ENCODE results near the gene PAPSS2.
A peak's percentile ranks its signal among the peaks of the same experiment; 100 is the strongest.
"Not testable (repeated sequence)": the region's sequence is repeated elsewhere in the genome, so short reads cannot be mapped to it uniquely, and the experiment has no call there.

The PAPSS2 gene

DNA sequence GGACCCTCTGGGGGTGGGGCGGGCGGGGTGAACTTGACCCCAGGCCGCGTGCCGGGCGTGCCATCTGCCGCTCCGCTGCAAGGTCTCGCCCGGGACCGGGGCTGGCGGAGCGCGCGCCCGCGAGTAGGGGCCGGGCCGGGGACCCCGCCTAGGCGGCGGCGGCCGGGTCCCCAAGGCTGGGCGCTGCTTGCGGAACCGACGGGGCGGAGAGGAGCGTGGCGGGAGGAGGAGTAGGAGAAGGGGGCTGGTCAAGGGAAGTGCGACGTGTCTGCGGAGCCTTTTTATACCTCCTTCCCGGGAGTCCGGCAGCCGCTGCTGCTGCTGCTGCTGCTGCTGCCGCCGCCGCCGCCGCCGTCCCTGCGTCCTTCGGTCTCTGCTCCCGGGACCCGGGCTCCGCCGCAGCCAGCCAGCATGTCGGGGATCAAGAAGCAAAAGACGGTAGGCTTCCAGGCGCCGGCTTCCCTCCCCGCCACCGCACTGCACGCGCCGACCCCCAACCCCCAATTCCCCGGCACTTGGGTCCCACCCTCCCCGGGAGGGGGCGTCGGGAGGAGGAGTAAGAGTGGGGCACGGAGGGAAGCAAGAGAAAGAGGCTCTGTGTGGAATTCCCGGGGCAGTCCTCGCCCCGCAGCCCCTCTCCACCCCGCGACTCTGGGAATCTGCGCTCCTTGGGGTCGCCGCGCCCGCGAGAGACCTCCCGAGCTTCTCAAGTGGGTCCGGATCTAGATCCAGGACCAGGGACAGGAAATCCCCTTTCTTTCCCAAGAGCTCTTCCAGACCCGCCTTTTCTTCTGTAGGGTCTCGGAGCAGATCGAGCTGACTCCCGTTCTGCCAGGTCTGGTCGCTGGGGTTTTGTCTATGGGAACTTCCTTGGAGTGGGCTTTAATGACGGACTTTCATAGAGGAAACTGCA, at the start of gene PAPSS2:
PAPSS2 (plus strand) TSS at position 308 of the 913 bp plus-strand sequence; CDS start at position 412, 104 bp downstream.
- H3K4me3 ChIP-seq (replicated peaks; ENCODE audit: low read depth, low read length) = peak within 1 kb of the TSS; percentile 92
- DNase-seq (ENCODE audit: extremely low read depth, low read depth) = no peak
- TF ChIP-seq, protein P1, sequence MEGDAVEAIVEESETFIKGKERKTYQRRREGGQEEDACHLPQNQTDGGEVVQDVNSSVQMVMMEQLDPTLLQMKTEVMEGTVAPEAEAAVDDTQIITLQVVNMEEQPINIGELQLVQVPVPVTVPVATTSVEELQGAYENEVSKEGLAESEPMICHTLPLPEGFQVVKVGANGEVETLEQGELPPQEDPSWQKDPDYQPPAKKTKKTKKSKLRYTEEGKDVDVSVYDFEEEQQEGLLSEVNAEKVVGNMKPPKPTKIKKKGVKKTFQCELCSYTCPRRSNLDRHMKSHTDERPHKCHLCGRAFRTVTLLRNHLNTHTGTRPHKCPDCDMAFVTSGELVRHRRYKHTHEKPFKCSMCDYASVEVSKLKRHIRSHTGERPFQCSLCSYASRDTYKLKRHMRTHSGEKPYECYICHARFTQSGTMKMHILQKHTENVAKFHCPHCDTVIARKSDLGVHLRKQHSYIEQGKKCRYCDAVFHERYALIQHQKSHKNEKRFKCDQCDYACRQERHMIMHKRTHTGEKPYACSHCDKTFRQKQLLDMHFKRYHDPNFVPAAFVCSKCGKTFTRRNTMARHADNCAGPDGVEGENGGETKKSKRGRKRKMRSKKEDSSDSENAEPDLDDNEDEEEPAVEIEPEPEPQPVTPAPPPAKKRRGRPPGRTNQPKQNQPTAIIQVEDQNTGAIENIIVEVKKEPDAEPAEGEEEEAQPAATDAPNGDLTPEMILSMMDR (IDR thresholded peaks at IDR 0.05; ENCODE audit: low read depth, low read length, missing control alignments) = peak; percentile 6

DNA sequence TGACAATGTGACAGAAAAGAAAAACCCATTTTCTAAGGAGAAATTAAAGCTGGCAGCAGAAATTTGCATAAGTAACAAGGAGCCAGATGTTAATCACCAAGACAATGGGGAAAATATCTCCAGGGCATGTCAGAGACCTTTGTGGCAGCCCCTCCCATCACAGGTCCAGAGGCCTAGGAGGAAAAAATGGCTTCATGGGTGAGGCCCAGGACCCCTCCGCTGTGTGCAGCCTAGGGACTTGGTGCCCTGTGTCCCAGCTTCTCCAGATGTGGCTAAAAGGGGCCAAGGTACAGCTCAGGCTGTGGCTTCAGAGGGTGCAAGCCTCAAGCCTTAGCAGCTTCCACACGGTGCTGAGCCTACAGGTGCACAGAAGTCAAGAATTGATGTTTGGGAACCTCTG, 48.3 kb upstream of the PAPSS2 start:
- not testable (repeated sequence) for DNase-seq (ENCODE audit: extremely low read depth, low read depth); H3K4me3 ChIP-seq (replicated peaks; ENCODE audit: low read depth, low read length)

DNA sequence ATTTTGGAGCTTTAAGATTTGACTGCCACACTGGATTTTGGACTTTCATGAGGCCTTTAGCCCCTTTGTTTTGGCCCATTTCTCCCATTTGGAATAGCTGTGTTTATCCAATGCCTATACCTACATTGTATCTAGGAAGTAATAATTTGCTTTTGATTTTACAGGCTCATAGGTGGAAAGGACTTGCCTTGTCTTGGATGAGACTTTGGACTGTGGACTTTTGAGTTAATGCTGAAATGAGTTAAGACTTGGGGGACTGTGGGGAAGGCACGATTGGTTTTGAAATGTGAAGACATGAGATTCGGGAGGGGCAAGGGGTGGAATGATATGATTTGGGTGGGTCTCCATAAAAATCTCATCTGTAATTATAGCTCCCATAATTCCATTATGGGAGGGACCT, 47.6 kb upstream of the PAPSS2 start:
- H3K4me3 ChIP-seq (replicated peaks; ENCODE audit: low read depth, low read length) = no peak overlapping the region
- TF ChIP-seq, protein P1 (IDR thresholded peaks at IDR 0.05; ENCODE audit: low read depth, low read length, missing control alignments) = no peak
- DNase-seq (ENCODE audit: extremely low read depth, low read depth) = no peak

DNA sequence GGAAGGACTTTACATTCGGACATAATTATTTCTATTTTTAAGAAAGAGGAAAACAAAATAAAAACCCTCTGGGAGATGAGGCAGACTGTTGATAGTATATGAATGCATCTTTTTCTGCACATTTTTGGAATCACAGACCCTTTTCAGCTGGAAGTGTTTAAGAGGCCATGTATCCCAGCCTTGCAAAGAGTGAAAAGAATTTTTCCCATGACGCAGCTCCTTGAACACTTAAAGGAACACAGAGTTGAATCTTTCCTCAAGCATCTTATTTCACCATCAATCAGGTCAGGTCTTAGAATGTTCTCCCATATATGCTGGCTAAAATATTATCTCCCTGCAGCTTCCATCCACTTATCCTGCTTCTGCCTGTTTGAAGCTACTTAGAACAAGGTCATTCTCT, 45.9 kb upstream of the PAPSS2 start:
- TF ChIP-seq, protein P1 (IDR thresholded peaks at IDR 0.05; ENCODE audit: low read depth, low read length, missing control alignments) = no peak
- DNase-seq (ENCODE audit: extremely low read depth, low read depth) = no peak
- H3K4me3 ChIP-seq (replicated peaks; ENCODE audit: low read depth, low read length) = no peak overlapping the region

DNA sequence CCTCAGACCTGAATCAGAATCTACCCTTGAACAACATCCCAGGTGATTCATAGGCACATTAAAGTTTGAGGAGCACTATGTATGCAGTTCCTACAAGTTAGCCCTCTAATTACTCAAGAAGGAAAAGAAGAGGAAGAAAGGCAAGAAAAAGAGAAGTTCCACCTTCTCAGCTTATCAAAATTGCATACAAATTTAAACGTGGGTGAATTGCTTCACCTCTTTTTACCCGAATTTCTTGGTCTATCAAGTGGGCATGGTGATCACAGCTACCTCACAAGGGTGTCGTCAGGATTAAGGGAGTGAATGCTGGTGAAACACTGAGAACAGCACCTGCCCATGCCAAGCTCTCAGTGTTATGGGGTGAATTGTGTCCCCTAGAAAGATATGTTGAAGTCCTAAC, 43.8 kb upstream of the PAPSS2 start:
- no peak for DNase-seq (ENCODE audit: extremely low read depth, low read depth)
- no peak overlapping the region for H3K4me3 ChIP-seq (replicated peaks; ENCODE audit: low read depth, low read length)
- TF ChIP-seq, protein P1 (IDR thresholded peaks at IDR 0.05; ENCODE audit: low read depth, low read length, missing control alignments) = no peak

DNA sequence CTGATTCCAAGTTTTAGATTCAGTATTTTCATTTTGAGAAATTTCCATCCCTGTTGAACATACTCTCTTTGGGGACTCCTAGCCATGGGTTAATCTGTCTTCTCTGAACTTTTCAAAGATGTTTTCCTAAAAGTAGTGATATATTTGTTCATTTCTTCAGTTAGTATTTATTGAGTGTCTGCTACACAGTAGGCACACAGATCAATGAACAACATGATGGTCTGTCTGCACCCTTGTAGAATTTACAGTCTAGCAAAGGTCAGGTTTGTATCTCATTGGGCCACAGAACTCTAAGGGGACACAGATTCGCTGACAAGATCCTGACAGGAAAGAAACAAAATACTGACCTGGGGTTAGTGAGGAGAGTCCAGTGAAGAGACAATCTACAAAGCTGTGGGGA, 42.2 kb upstream of the PAPSS2 start:
- H3K4me3 ChIP-seq (replicated peaks; ENCODE audit: low read depth, low read length) = no peak overlapping the region
- DNase-seq (ENCODE audit: extremely low read depth, low read depth) = no peak
- TF ChIP-seq, protein P1 (IDR thresholded peaks at IDR 0.05; ENCODE audit: low read depth, low read length, missing control alignments) = no peak

DNA sequence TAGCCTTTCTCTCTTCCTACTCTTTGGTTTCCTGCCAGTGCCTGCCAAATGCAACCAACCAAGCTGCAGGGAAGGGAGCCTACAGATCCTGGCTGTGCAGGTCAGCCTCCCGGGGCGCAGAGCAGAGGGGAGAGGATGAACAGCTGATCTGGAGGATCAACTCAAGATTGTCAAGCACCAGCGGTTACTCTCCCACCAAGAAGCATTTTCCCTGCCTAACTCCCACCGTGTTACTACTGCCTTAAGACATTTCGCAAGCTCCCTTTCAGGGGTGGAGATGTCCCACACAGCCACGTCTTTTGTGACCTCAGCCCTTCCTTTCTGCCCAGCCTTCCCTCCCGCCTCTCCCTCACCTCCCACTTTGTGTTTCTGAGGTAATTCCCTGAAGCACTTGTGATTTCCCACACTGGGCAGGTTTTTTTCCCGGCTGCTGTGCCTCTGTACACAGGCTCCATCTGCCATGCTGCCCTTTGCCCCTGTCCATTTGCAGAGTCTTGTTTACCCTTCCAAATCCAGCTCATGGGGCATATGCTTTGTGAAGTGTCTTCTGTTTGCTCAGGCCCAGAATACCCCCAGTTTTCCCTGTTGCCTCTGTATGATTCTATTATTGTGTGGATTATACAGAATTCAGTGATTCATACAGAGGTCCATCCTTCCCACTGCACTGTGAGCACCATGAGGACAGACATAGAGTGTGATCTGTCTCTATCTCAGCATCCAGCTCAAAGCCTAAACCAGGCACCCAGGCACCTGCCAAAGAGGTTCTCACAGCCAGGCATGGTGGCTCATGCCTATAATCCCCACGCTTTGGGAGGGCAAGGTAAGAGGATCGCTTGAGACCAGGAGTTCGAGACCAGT, 40.9 kb upstream of the PAPSS2 start:
- no peak overlapping the region for H3K4me3 ChIP-seq (replicated peaks; ENCODE audit: low read depth, low read length)
- TF ChIP-seq, protein P1 (IDR thresholded peaks at IDR 0.05; ENCODE audit: low read depth, low read length, missing control alignments) = no peak
- no peak for DNase-seq (ENCODE audit: extremely low read depth, low read depth)

Measured in HFF-Myc (cell line).